GM12891 (cell line): ENCODE measurements around the gene FUCA2.

Experiments
- POLR2A ChIP-seq: IDR thresholded peaks from 2 replicates; pipeline ENCODE4 v1.6.1; 2011; ENCODE audit warnings: low read depth, low read length, control low read depth
- POLR2AphosphoS5 ChIP-seq: IDR thresholded peaks from 2 replicates; pipeline ENCODE4 v1.6.1; 2011; ENCODE audit warnings: low read depth, low read length, control low read depth
- TAF1 ChIP-seq: IDR thresholded peaks from 2 replicates; pipeline ENCODE4 v1.6.1; 2011; ENCODE audit warnings: low read depth, low read length, control low read depth

DNA sequence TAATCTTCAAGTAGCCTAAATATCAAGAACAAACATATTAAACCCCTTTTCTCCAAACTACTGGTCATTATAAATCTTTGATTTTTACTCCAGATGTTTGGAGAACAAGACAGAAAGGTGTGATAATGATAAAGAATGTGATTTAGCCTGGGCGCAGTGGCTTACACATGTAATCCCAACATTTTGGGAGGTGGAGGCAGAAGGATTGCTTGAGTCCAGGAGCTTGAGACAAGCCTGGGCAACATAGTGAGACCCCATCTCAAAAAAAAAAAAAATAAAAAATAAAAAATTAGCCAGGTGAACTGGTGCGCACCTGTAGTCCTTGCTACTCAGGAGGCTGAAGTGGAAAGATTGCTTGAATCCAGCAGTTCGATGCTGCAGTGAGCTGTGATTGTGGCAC is 35.1 kb upstream of the FUCA2 start:
- no peak for TF ChIP-seq TAF1
- TF ChIP-seq POLR2A: no peak
- TF ChIP-seq POLR2AphosphoS5: no peak
